Liver (tissue), 9 donors: ENCODE measurements around the gene DDX4. TPM values are rescaled to one million over a fixed set of nuclear protein-coding genes. Genes with fewer than 3 reads are reported as not detected.

Experiments
- DNase-seq: peaks from one replicate; pipeline ENCODE4 v3.0.0-alpha.2; 2017; ENCODE audit warnings: low spot score
- H3K27ac ChIP-seq, 2 donors: one replicate each; pipeline ENCODE4 v1.7.0; 2013; ENCODE audit warnings: inconsistent platforms in 2 of 2, low read length in 2 of 2, control low read depth in 1 of 2, low read depth in 1 of 2, mild to moderate bottlenecking in 1 of 2
- H3K27me3 ChIP-seq, 4 donors: one replicate each; pipeline versions ENCODE4 v1.6.1 to v1.7.0; 2013; ENCODE audit warnings: low read length in 3 of 4, inconsistent platforms in 1 of 4, mild to moderate bottlenecking in 1 of 4, moderate library complexity in 1 of 4; ENCODE audit not compliant: control insufficient read depth in 4 of 4, insufficient read depth in 4 of 4
- H3K36me3 ChIP-seq, 4 donors: one replicate each; pipeline versions ENCODE4 v1.6.1 to v1.7.0; 2013; ENCODE audit warnings: low read length in 3 of 4, mild to moderate bottlenecking in 3 of 4, low read depth in 1 of 4, moderate library complexity in 1 of 4; ENCODE audit not compliant: control insufficient read depth in 4 of 4, insufficient read depth in 3 of 4
- H3K4me1 ChIP-seq, 4 donors: one replicate each; pipeline versions ENCODE4 v1.6.1 to v1.7.0; 2013; ENCODE audit warnings: low read length in 3 of 4, mild to moderate bottlenecking in 3 of 4, moderate library complexity in 1 of 4; ENCODE audit not compliant: control insufficient read depth in 4 of 4, insufficient read depth in 4 of 4
- H3K4me3 ChIP-seq, 3 donors: one replicate each; pipeline versions ENCODE4 v1.6.1 to v1.7.0; 2013; ENCODE audit warnings: low read length in 3 of 3, control low read depth in 1 of 3, low read depth in 1 of 3, mild to moderate bottlenecking in 1 of 3
- H3K9ac ChIP-seq, 2 donors: one replicate each; pipeline ENCODE4 v1.7.0; 2013; ENCODE audit warnings: low read length in 2 of 2, mild to moderate bottlenecking in 2 of 2, moderate library complexity in 2 of 2, control low read depth in 1 of 2, low read depth in 1 of 2
- H3K9me3 ChIP-seq, 4 donors: one replicate each; pipeline versions ENCODE4 v1.6.1 to v1.7.0; 2013; ENCODE audit warnings: low read length in 3 of 4; ENCODE audit not compliant: control insufficient read depth in 4 of 4
- ATF3 ChIP-seq: IDR thresholded peaks from 2 replicates; pipeline ENCODE4 v1.6.1; 2016; ENCODE audit warnings: antibody characterized with exemption
- CTCF ChIP-seq: fragments of 150-350 bp; IDR thresholded peaks from 2 replicates; pipeline ENCODE4 v1.5.1; 2017; ENCODE audit warnings: improper control_type of control experiment, low read depth, low read length; ENCODE audit not compliant: missing input control
- EGR1 ChIP-seq, 2 donors: IDR thresholded peaks; 2 replicates each; pipeline ENCODE4 v1.6.1; 2016 to 2018; ENCODE audit warnings: antibody characterized with exemption in 2 of 2, low read depth in 2 of 2
- FOXA1 ChIP-seq: IDR thresholded peaks from 2 replicates; pipeline ENCODE4 v1.6.1; 2016; ENCODE audit warnings: antibody characterized with exemption
- FOXA2 ChIP-seq: IDR thresholded peaks from 2 replicates; pipeline ENCODE4 v1.6.1; 2016; ENCODE audit warnings: antibody characterized with exemption
- GABPA ChIP-seq, 2 donors: IDR thresholded peaks in 1 of 2; conservative IDR thresholded peaks in 1 of 2; 2 replicates each; pipeline ENCODE4 v1.6.1; 2016; ENCODE audit warnings: antibody characterized with exemption in 2 of 2, mild to moderate bottlenecking in 1 of 2, moderate library complexity in 1 of 2
- HNF4A ChIP-seq, 2 donors: conservative IDR thresholded peaks; 2 replicates each; pipeline ENCODE4 v1.6.1; 2016; ENCODE audit warnings: antibody characterized with exemption in 2 of 2, mild to moderate bottlenecking in 2 of 2
- HNF4G ChIP-seq: IDR thresholded peaks from 2 replicates; pipeline ENCODE4 v1.6.1; 2016; ENCODE audit warnings: antibody characterized with exemption
- JUND ChIP-seq, 2 donors: IDR thresholded peaks; 2 replicates each; pipeline ENCODE4 v1.6.1; 2016; ENCODE audit warnings: antibody characterized with exemption in 2 of 2
- MAX ChIP-seq: IDR thresholded peaks from 2 replicates; pipeline ENCODE4 v1.6.1; 2016; ENCODE audit warnings: antibody characterized with exemption
- NR2F2 ChIP-seq: IDR thresholded peaks from 2 replicates; pipeline ENCODE4 v1.6.1; 2016; ENCODE audit warnings: antibody characterized with exemption
- RAD21 ChIP-seq, 2 donors: IDR thresholded peaks; 2 replicates each; pipeline ENCODE4 v1.6.1; 2016; ENCODE audit warnings: antibody characterized with exemption in 2 of 2, mild to moderate bottlenecking in 2 of 2
- REST ChIP-seq: IDR thresholded peaks from 2 replicates; pipeline ENCODE4 v1.6.1; 2016; ENCODE audit warnings: antibody characterized with exemption, mild to moderate bottlenecking
- RXRA ChIP-seq, 2 donors: IDR thresholded peaks; 2 replicates each; pipeline ENCODE4 v1.6.1; 2017 to 2018; ENCODE audit warnings: antibody characterized with exemption in 2 of 2, mild to moderate bottlenecking in 1 of 2
- SP1 ChIP-seq: IDR thresholded peaks from 2 replicates; pipeline ENCODE4 v1.6.1; 2018; ENCODE audit warnings: antibody characterized with exemption, mild to moderate bottlenecking
- TAF1 ChIP-seq: conservative IDR thresholded peaks from 2 replicates; pipeline ENCODE4 v1.6.1; 2016; ENCODE audit warnings: antibody characterized with exemption, mild to moderate bottlenecking
- YY1 ChIP-seq: IDR thresholded peaks from 2 replicates; pipeline ENCODE4 v1.6.1; 2016; ENCODE audit warnings: antibody characterized with exemption, mild to moderate bottlenecking
- ZBTB33 ChIP-seq: IDR thresholded peaks from 2 replicates; pipeline ENCODE4 v1.6.1; 2016; ENCODE audit warnings: antibody characterized with exemption
- WGBS: extraction: QIAGEN DNeasy Blood & Tissue Kit; methylation state at CpG from one replicate; pipeline ENCODE4 v1.1.7; 2013; 5-methylcytosine and 5-hydroxymethylcytosine counted together
- polyA plus RNA-seq, 2 donors: library from polyadenylated mRNA; stranded (reverse) in 1 of 2; unstranded in 1 of 2; fragments of 200-250 nt in 1 of 2; fragments of >200 nt in 1 of 2; fragmentation: Nextera tagmentation in 1 of 2; extraction: Ambion mirVana in 1 of 2; gene quantifications; one replicate each; pipeline versions ENCODE4 v1.2.1 to v1.2.3, GENCODE V29; 2013 to 2015
- total RNA-seq, 2 donors: library from RNA; depleted of rRNA; stranded (reverse); fragments of >200 nt; gene quantifications; one replicate each; pipeline ENCODE4 v1.2.3, GENCODE V29; 2014
- donor health status: healthy.
- donor health status: healthy.
- donor health status: healthy.
- donor health status: healthy.
- donor health status: healthy.

Gene DDX4
- total and polyA plus RNA-seq, 4 donors: not detected

GRCh38 chr5:55848783-55849182 is 110.9 kb downstream of the DDX4 start:
- TF ChIP-seq FOXA2: no peak
- TF ChIP-seq JUND (IDR thresholded peaks at IDR 0.05): no peak
- TF ChIP-seq EGR1 (IDR thresholded peaks at IDR 0.05; ENCODE audit: low read depth in 2 of 2): no peak
- TF ChIP-seq TAF1: no peak
- TF ChIP-seq YY1: no peak
- no peaks in the 10 kb centered on the region for H3K4me1 ChIP-seq
- no peak overlapping the region for H3K27ac ChIP-seq
- no peak overlapping the region for H3K4me3 ChIP-seq
- H3K36me3 ChIP-seq: no peaks in the 10 kb centered on the region
- no peak overlapping the region for H3K9ac ChIP-seq
- 83% methylated on average over 2 of the region's 2 CpGs for WGBS
- peaks cover 0 to 2% (median 0%) of the 10 kb centered on the region in 4 donors for H3K9me3 ChIP-seq
- no peaks in the 10 kb centered on the region for H3K27me3 ChIP-seq
- no peak for DNase-seq

GRCh38 chr5:55850839-55851674 is 113.2 kb downstream of the DDX4 start, which contains the start of gene IL31RA:
IL31RA (plus strand) TSS chr5:55851357; CDS start chr5:55851571, 214 bp downstream.
- WGBS: 90% methylated on average over 10 of the region's 10 CpGs
- no peak within 1 kb of the TSS for H3K9ac ChIP-seq
- H3K9me3 ChIP-seq: no peaks in the 10 kb centered on the region
- no peak within 1 kb of the TSS for H3K27ac ChIP-seq
- H3K4me1 ChIP-seq: no peaks in the 10 kb centered on the region
- H3K4me3 ChIP-seq: no peak within 1 kb of the TSS
- DNase-seq: no peak
- TF ChIP-seq ZBTB33: no peak
- no peak for TF ChIP-seq HNF4A (conservative IDR thresholded peaks at IDR 0.05)
- TF ChIP-seq JUND (IDR thresholded peaks at IDR 0.05): no peak
- no peak for TF ChIP-seq FOXA2
- TF ChIP-seq MAX: no peak
- no peak for TF ChIP-seq TAF1
- TF ChIP-seq FOXA1: no peak
- no peak for TF ChIP-seq SP1
- no peak for TF ChIP-seq YY1
- no peak for TF ChIP-seq GABPA (IDR thresholded peaks at IDR 0.05 in 1 of 2, conservative IDR thresholded peaks at IDR 0.05 in 1 of 2)
- no peak for TF ChIP-seq NR2F2
- TF ChIP-seq ATF3: no peak
- TF ChIP-seq HNF4G: no peak
- no peak for TF ChIP-seq EGR1 (IDR thresholded peaks at IDR 0.05; ENCODE audit: low read depth in 2 of 2)
- no peak for TF ChIP-seq CTCF
- no peak for TF ChIP-seq RXRA (IDR thresholded peaks at IDR 0.05)
- TF ChIP-seq RAD21 (IDR thresholded peaks at IDR 0.05): no peak
- TF ChIP-seq REST: no peak
- H3K27me3 ChIP-seq: no peaks in the 10 kb centered on the region
- no peaks in the 10 kb centered on the region for H3K36me3 ChIP-seq
